ENCODE results near the gene SPOCK1.

SPOCK1 gene

GRCh38 chr5:137184734-137185133 is 314.4 kb downstream of the SPOCK1 start:
- no peak for DNase-seq

GRCh38 chr5:137182576-137182975 is 316.6 kb downstream of the SPOCK1 start:
- DNase-seq = no peak

GRCh38 chr5:137181667-137182066 is 317.5 kb downstream of the SPOCK1 start:
- no peak for DNase-seq

- DNase-seq = no peak
Measured at GRCh38 chr5:137179203-137179602, 319.9 kb downstream of the SPOCK1 start.

GRCh38 chr5:137176609-137177008 is 322.5 kb downstream of the SPOCK1 start:
- no peak for DNase-seq

GRCh38 chr5:137176126-137176525 is 323.0 kb downstream of the SPOCK1 start:
- DNase-seq = no peak

GRCh38 chr5:137174196-137174595 is 324.9 kb downstream of the SPOCK1 start:
- DNase-seq = no peak

- no peak for DNase-seq
Measured at GRCh38 chr5:137172258-137172657, 326.9 kb downstream of the SPOCK1 start.

- DNase-seq = no peak
Measured at GRCh38 chr5:137167187-137167586, 331.9 kb downstream of the SPOCK1 start.

- no peak for DNase-seq
Measured at GRCh38 chr5:137164961-137165360, 334.2 kb downstream of the SPOCK1 start.

- DNase-seq = no peak
Measured at GRCh38 chr5:137164536-137164935, 334.6 kb downstream of the SPOCK1 start.

- no peak for DNase-seq
Measured at GRCh38 chr5:137158691-137159090, 340.4 kb downstream of the SPOCK1 start.

GRCh38 chr5:137156180-137156579 is 342.9 kb downstream of the SPOCK1 start:
- no peak for DNase-seq

- DNase-seq = no peak
Measured at GRCh38 chr5:137155261-137156000, 343.7 kb downstream of the SPOCK1 start.

GRCh38 chr5:137152616-137153015 is 346.5 kb downstream of the SPOCK1 start:
- DNase-seq = no peak

GRCh38 chr5:137148655-137149054 is 350.5 kb downstream of the SPOCK1 start:
- DNase-seq = no peak

- no peak for DNase-seq
Measured at GRCh38 chr5:137148159-137148558, 351.0 kb downstream of the SPOCK1 start.

- no peak for DNase-seq
Measured at GRCh38 chr5:137147346-137147745, 351.8 kb downstream of the SPOCK1 start.

- DNase-seq = no peak
Measured at GRCh38 chr5:137146402-137146890, 352.7 kb downstream of the SPOCK1 start.

- DNase-seq = no peak
Measured at GRCh38 chr5:137145721-137146120, 353.4 kb downstream of the SPOCK1 start.

GRCh38 chr5:137144656-137145055 is 354.5 kb downstream of the SPOCK1 start:
- DNase-seq = no peak

GRCh38 chr5:137142764-137143605 is 356.1 kb downstream of the SPOCK1 start:
- no peak for DNase-seq

GRCh38 chr5:137142346-137142745 is 356.8 kb downstream of the SPOCK1 start:
- DNase-seq = no peak

- DNase-seq = no peak
Measured at GRCh38 chr5:137141779-137142178, 357.3 kb downstream of the SPOCK1 start.
